Caco-2 (cell line): ENCODE results near the gene CRY2. TPM values are rescaled to one million over a fixed set of nuclear protein-coding genes. Genes with fewer than 3 reads are reported as not detected.
A peak's percentile ranks its signal among the peaks of the same experiment; 100 is the strongest.

Experiments used
- BruUV-seq: library from RNA; stranded (reverse); fragments of 400-500 nt; replicated peaks from 2 replicates; lab custom pipeline; 2021; lab: Mats Ljungman, UMichigan
- CTCF ChIA-PET: fragments of 300-600 bp; sonication (Branson Sonifier 250); formaldehyde crosslinking; loops from one replicate; lab custom pipeline; 2022; ENCODE audit warnings: antibody characterized with exemption; lab: Charles Lee
- POLR2A ChIA-PET: fragments of 300-600 bp; sonication (Branson Sonifier 250); formaldehyde crosslinking; loops from one replicate; lab custom pipeline; 2022; ENCODE audit warnings: antibody characterized with exemption; lab: Charles Lee
- DNase-seq, 2 experiments: peaks; one replicate each; pipeline versions ENCODE4 v3.0.0 to v3.0.0-alpha.2; 2020 to 2022
- H3K27me3 ChIP-seq: replicated peaks from 2 replicates; pipeline ENCODE4 v1.6.0; 2011; ENCODE audit warnings: low read length; ENCODE audit not compliant: control insufficient read depth, insufficient read depth
- H3K36me3 ChIP-seq: 2 replicates; pipeline ENCODE4 v1.5.1; 2011; ENCODE audit warnings: low read length; ENCODE audit not compliant: control insufficient read depth, insufficient read depth
- H3K4me1 ChIP-seq: fragments of 250-450 bp; sonication (Bioruptor Pico); 2 replicates; pipeline ENCODE4 v1.5.1; 2020; ENCODE audit warnings: mild to moderate bottlenecking
- H3K4me3 ChIP-seq: 2 replicates; pipeline ENCODE4 v1.5.1; 2011; ENCODE audit warnings: low read depth, mild to moderate bottlenecking, control low read depth, low read length
- H3K9me3 ChIP-seq: fragments of 250-450 bp; sonication (Bioruptor Pico); 2 replicates; pipeline ENCODE4 v1.5.1; 2020; ENCODE audit warnings: mild to moderate bottlenecking, moderate library complexity
- H3K27ac Mint-ChIP-seq: one replicate; pipeline ENCODE4 v1.8.0; 2022; ENCODE audit warnings: mixed read lengths; ENCODE audit not compliant: unreplicated experiment
- H3K27me3 Mint-ChIP-seq: one replicate; pipeline ENCODE4 v1.8.0; 2022; ENCODE audit warnings: mixed read lengths; ENCODE audit not compliant: insufficient read depth, unreplicated experiment
- H3K36me3 Mint-ChIP-seq: one replicate; pipeline ENCODE4 v1.8.0; 2022; ENCODE audit warnings: mild to moderate bottlenecking, mixed read lengths; ENCODE audit not compliant: insufficient read depth, unreplicated experiment
- H3K4me1 Mint-ChIP-seq: one replicate; pipeline ENCODE4 v1.8.0; 2022; ENCODE audit warnings: low read depth, mixed read lengths; ENCODE audit not compliant: unreplicated experiment
- H3K4me3 Mint-ChIP-seq: one replicate; pipeline ENCODE4 v1.8.0; 2022; ENCODE audit warnings: mild to moderate bottlenecking, moderate library complexity, mixed read lengths; ENCODE audit not compliant: unreplicated experiment
- H3K9me3 Mint-ChIP-seq: one replicate; pipeline ENCODE4 v1.8.0; 2022; ENCODE audit warnings: mixed read lengths; ENCODE audit not compliant: unreplicated experiment
- intact Hi-C: fragments of 100-400 bp; cut with micrococcal nuclease; formaldehyde crosslinking; loops from one replicate; pipeline ENCODE4 v1.10.0; 2022; ENCODE audit not compliant: unreplicated experiment
- total RNA-seq: library from RNA; stranded (reverse); gene quantifications from 2 replicates; pipeline ENCODE4 v1.2.3, GENCODE V29; 2022
- TF ChIP-seq, protein P1 (sequence below), 2 experiments: fragments of 200-600 bp in 1 of 2; IDR thresholded peaks; 1 replicate in 1 of 2; 2 replicates in 1 of 2; pipeline versions ENCODE4 v1.5.1 to v1.8.0; 2011 to 2022; ENCODE audit warnings: antibody characterized with exemption in 1 of 2, control low read depth in 1 of 2, inconsistent platforms in 1 of 2, low read depth in 1 of 2, low read length in 1 of 2, mild to moderate bottlenecking in 1 of 2, moderate library complexity in 1 of 2; ENCODE audit not compliant: insufficient read depth in 1 of 2, severe bottlenecking in 1 of 2, unreplicated experiment in 1 of 2

Gene CRY2
- total RNA-seq, 1 experiment from 2014 or later: 28.5 TPM

DNA sequence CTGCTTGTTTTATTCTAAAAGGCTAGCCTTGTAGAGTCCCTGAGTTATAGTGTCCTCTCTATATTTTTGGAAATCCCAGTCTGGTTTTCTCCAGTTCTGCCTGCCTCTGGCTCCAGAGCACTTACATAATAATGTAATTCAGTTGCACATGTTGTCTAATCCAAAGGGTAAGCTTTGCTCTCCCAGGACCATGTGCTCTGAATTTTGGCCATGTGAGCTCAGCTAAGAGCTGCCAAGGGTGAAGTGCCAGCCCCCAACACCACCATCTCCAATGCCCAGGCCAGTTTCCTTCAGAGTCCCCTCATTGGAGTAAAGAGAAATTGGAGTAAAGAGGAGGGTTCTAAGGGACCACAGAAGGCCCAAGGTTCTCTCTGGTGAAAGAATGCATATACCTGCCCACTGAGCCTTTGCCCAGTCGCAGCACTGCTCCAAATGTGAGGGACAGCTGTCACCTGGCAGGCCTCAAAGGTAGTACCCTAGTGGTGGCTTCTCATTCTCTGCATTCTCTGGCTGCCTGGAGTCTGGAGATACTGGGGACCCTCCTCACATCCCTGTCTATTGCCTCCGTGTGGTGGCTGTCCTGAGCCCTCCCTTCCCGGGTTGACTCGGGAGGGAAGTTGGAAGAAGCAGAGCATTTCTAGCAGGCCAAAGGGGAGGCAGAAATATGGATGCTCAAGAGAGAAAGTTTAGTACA lies 4.9 kb downstream of the CRY2 start:
- ChIA-PET POLR2A (no interaction called here), CTCF (no interaction called here)
- peaks cover 11% of the 10 kb centered on the region for H3K4me1 ChIP-seq
- H3K27me3 ChIP-seq: no peaks in the 10 kb centered on the region
- H3K4me3 ChIP-seq: no peak overlapping the region
- intact Hi-C loops: no loop called here
- no TSS peak for BruUV-seq
- no peaks in the 10 kb centered on the region for H3K27me3 Mint-ChIP-seq
- peaks cover 5% of the 10 kb centered on the region; the same call in 1 of the 2 replicates for H3K36me3 ChIP-seq
- no peak overlapping the region for H3K27ac Mint-ChIP-seq
- H3K9me3 Mint-ChIP-seq: no peaks in the 10 kb centered on the region
- no peak overlapping the region for H3K4me3 Mint-ChIP-seq
- H3K4me1 Mint-ChIP-seq: peaks cover 13% of the 10 kb centered on the region
- H3K9me3 ChIP-seq: no peaks in the 10 kb centered on the region
- peaks cover 16% of the 10 kb centered on the region for H3K36me3 Mint-ChIP-seq
- TF ChIP-seq, protein P1, sequence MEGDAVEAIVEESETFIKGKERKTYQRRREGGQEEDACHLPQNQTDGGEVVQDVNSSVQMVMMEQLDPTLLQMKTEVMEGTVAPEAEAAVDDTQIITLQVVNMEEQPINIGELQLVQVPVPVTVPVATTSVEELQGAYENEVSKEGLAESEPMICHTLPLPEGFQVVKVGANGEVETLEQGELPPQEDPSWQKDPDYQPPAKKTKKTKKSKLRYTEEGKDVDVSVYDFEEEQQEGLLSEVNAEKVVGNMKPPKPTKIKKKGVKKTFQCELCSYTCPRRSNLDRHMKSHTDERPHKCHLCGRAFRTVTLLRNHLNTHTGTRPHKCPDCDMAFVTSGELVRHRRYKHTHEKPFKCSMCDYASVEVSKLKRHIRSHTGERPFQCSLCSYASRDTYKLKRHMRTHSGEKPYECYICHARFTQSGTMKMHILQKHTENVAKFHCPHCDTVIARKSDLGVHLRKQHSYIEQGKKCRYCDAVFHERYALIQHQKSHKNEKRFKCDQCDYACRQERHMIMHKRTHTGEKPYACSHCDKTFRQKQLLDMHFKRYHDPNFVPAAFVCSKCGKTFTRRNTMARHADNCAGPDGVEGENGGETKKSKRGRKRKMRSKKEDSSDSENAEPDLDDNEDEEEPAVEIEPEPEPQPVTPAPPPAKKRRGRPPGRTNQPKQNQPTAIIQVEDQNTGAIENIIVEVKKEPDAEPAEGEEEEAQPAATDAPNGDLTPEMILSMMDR (IDR thresholded peaks at IDR 0.05; ENCODE audit: insufficient read depth in 1 of 2, low read depth in 1 of 2, low read length in 1 of 2, severe bottlenecking in 1 of 2, unreplicated experiment in 1 of 2): no peak
- no peak for DNase-seq

DNA sequence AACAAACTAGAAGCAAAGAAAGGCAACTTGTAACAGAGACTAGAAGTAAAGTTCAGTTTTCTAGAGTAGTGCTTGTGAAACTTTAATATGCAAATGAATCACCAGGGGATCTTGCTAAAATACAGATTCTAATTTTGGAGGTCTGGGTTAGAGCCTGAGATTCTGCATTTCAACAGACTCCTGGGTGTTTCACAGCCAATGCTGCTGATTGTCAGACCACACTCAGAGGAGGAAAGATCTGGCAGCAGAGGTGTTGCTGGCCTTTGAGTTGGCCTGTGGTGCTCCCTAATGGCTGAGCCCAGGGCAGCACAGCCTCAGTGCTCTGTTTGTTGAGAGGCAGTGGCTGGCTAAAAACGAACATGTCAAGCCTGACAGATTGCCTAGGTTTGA lies 5.4 kb downstream of the CRY2 start:
- Histone ChIP-seq H3K36me3 (peaks cover 5% of the 10 kb centered on the region), H3K4me1 (peaks cover 11% of the 10 kb centered on the region), H3K9me3 (no peaks in the 10 kb centered on the region), H3K27me3 (no peaks in the 10 kb centered on the region), H3K4me3 (no peak overlapping the region)
- no peaks in the 10 kb centered on the region for H3K9me3 Mint-ChIP-seq
- POLR2A ChIA-PET: no interaction called here
- TF ChIP-seq, protein P1 (IDR thresholded peaks at IDR 0.05; ENCODE audit: insufficient read depth in 1 of 2, low read depth in 1 of 2, low read length in 1 of 2, severe bottlenecking in 1 of 2, unreplicated experiment in 1 of 2): peak in 1 of 2 experiments; percentile 5
- CTCF ChIA-PET: no interaction called here
- BruUV-seq: no TSS peak
- peak in 1 of 2 experiments; percentile 12 for DNase-seq
- H3K4me1 Mint-ChIP-seq: peaks cover 13% of the 10 kb centered on the region
- H3K27ac Mint-ChIP-seq: no peak overlapping the region
- no peaks in the 10 kb centered on the region for H3K27me3 Mint-ChIP-seq
- peaks cover 11% of the 10 kb centered on the region for H3K36me3 Mint-ChIP-seq
- H3K4me3 Mint-ChIP-seq: no peak overlapping the region
- intact Hi-C loops: no loop called here

DNA sequence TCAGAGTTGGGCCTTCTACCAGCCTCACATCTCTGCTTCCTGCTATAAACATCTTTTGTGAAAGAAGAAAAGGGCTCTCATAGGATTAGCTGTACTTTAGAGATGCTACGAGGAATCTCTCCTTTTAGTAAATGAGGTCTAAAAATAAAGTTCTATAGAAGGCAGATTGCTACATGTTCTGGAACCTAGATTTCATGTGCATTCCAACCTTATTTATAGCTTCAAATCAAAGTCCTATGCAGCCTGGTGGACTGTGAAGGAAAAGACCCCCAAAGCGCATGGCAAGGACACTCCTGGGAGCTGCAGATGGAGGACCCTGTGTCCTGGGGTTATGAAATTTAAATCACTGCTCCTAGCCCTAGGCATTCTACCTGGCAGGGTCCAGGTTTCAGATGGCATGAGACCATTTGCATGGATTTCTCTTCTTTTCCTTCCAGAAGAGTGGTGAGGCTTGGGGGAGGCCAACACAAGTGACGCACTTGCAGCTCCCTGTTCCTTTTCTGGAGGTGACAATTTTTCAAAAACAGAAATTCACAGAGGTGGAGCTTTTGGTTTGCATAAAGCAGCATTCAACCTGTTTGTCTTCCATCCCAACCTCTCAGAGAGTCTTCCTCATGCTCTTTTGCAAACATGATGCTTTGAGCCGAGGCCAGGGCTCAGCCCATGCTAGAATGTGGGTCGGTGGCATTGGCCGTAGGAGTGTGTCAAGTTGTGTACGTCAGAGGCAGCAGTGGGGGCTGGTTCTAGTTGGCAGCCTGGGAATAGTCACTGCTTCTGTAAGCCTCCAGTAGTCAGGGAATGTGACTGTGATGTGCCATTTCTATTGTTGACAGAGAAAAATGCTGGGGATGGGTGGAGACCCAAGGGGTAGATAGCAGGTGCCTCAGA lies 6.3 kb downstream of the CRY2 start:
- Mint-ChIP-seq H3K36me3 (peaks cover 16% of the 10 kb centered on the region), H3K27ac (no peak overlapping the region), H3K27me3 (no peaks in the 10 kb centered on the region), H3K9me3 (no peaks in the 10 kb centered on the region), H3K4me3 (no peak overlapping the region), H3K4me1 (peaks cover 8% of the 10 kb centered on the region)
- POLR2A ChIA-PET: no interaction called here
- peaks cover 8% of the 10 kb centered on the region for H3K36me3 ChIP-seq
- CTCF ChIA-PET: no interaction called here
- no peaks in the 10 kb centered on the region for H3K27me3 ChIP-seq
- intact Hi-C loops: no loop called here
- no peaks in the 10 kb centered on the region for H3K9me3 ChIP-seq
- H3K4me1 ChIP-seq: peaks cover 8% of the 10 kb centered on the region
- H3K4me3 ChIP-seq: no peak overlapping the region
- DNase-seq: no peak
- TF ChIP-seq, protein P1 (IDR thresholded peaks at IDR 0.05; ENCODE audit: insufficient read depth in 1 of 2, low read depth in 1 of 2, low read length in 1 of 2, severe bottlenecking in 1 of 2, unreplicated experiment in 1 of 2): no peak
- no TSS peak for BruUV-seq
